GM18505 (cell line): ENCODE data around the gene CHRNE.
"Not testable (repeated sequence)": the region's sequence is repeated elsewhere in the genome, so short reads cannot be mapped to it uniquely, and the experiment has no call there.

Experiments used
- ATAC-seq: cut with Tn5 transposase; IDR thresholded peaks from one replicate; pipeline ENCODE4 v1.9.1; 2021; ENCODE audit not compliant: unreplicated experiment
- POLR2A ChIP-seq: IDR thresholded peaks from 4 replicates; pipeline ENCODE4 v1.6.1; 2011; ENCODE audit warnings: borderline replicate concordance; ENCODE audit not compliant: insufficient read depth, insufficient read length; ENCODE audit errors: extremely low read depth

The CHRNE gene

GRCh38 chr17:4872786-4873185 lies 30.1 kb downstream of the CHRNE start:
- ATAC-seq: no peak
- no peak for TF ChIP-seq POLR2A

GRCh38 chr17:4870855-4871254 lies 32.0 kb downstream of the CHRNE start:
- ATAC-seq: no peak
- TF ChIP-seq POLR2A: no peak

- ATAC-seq: not testable (repeated sequence)
Observed at GRCh38 chr17:4869058-4869998, 33.6 kb downstream of the CHRNE start.

- ATAC-seq: not testable (repeated sequence)
Observed at GRCh38 chr17:4867535-4867934, 35.4 kb downstream of the CHRNE start.

GRCh38 chr17:4863321-4863720 lies 39.6 kb downstream of the CHRNE start:
- no peak for ATAC-seq
- no peak for TF ChIP-seq POLR2A

GRCh38 chr17:4862720-4863119 lies 40.2 kb downstream of the CHRNE start:
- no peak for TF ChIP-seq POLR2A
- no peak for ATAC-seq

- ATAC-seq: no peak
- TF ChIP-seq POLR2A: no peak
Observed at GRCh38 chr17:4861052-4861451, 41.8 kb downstream of the CHRNE start.

- ATAC-seq: no peak
- no peak for TF ChIP-seq POLR2A
Observed at GRCh38 chr17:4860651-4861050, 42.2 kb downstream of the CHRNE start.

- no peak for ATAC-seq
- TF ChIP-seq POLR2A: no peak
Observed at GRCh38 chr17:4859816-4860625, 42.9 kb downstream of the CHRNE start.

GRCh38 chr17:4858882-4859260 lies 44.0 kb downstream of the CHRNE start:
- no peak for TF ChIP-seq POLR2A
- ATAC-seq: no peak

- no peak for TF ChIP-seq POLR2A
- no peak for ATAC-seq
Observed at GRCh38 chr17:4858068-4858881, 44.6 kb downstream of the CHRNE start.

- ATAC-seq: not testable (repeated sequence)
Observed at GRCh38 chr17:4857347-4857746, 45.6 kb downstream of the CHRNE start.

- no peak for ATAC-seq
- TF ChIP-seq POLR2A: no peak
Observed at GRCh38 chr17:4856937-4857314, 46.0 kb downstream of the CHRNE start.
